ENCODE measurements around the gene INVS. TPM values are rescaled to one million over a fixed set of nuclear protein-coding genes. Genes with fewer than 3 reads are reported as not detected.
"Not testable (repeated sequence)": the region's sequence is repeated elsewhere in the genome, so short reads cannot be mapped to it uniquely, and the experiment has no call there.

The INVS gene
- total RNA-seq, 1 donor from 2014 or later, result 28.1 TPM

- no peak for TF ChIP-seq CTCF (IDR thresholded peaks at IDR 0.05; ENCODE audit: unreplicated experiment)
- Mint-ChIP-seq H3K4me1 (ENCODE audit: low read depth) (no peaks in the 10 kb centered on the region), H3K9me3 (ENCODE audit: low read depth) (no peaks in the 10 kb centered on the region), H3K36me3 (ENCODE audit: insufficient read depth) (peaks cover 8% of the 10 kb centered on the region), H3K27me3 (no peaks in the 10 kb centered on the region), H3K4me3 (ENCODE audit: low read depth) (no peak overlapping the region), H3K27ac (peak overlapping the region; percentile 29)
- no peak for DNase-seq (ENCODE audit: low spot score, unreplicated experiment)
Observed at GRCh38 chr9:100070104-100071041, 28.7 kb upstream of the INVS start.

GRCh38 chr9:100071271-100071670 lies 27.8 kb upstream of the INVS start:
- DNase-seq (ENCODE audit: low spot score, unreplicated experiment), result no peak
- Mint-ChIP-seq H3K9me3 (ENCODE audit: low read depth) (no peaks in the 10 kb centered on the region), H3K4me1 (ENCODE audit: low read depth) (no peaks in the 10 kb centered on the region), H3K27me3 (no peaks in the 10 kb centered on the region), H3K27ac (no peak overlapping the region), H3K4me3 (ENCODE audit: low read depth) (no peak overlapping the region), H3K36me3 (ENCODE audit: insufficient read depth) (peaks cover 8% of the 10 kb centered on the region)
- TF ChIP-seq CTCF (IDR thresholded peaks at IDR 0.05; ENCODE audit: unreplicated experiment), result no peak

- Mint-ChIP-seq H3K36me3 (ENCODE audit: insufficient read depth) (peaks cover 4% of the 10 kb centered on the region), H3K9me3 (ENCODE audit: low read depth) (no peaks in the 10 kb centered on the region), H3K4me1 (ENCODE audit: low read depth) (no peaks in the 10 kb centered on the region), H3K27me3 (no peaks in the 10 kb centered on the region), H3K27ac (peak overlapping the region; percentile 33), H3K4me3 (ENCODE audit: low read depth) (no peak overlapping the region)
- no peak for DNase-seq (ENCODE audit: low spot score, unreplicated experiment)
- TF ChIP-seq CTCF (IDR thresholded peaks at IDR 0.05; ENCODE audit: unreplicated experiment), result no peak
Observed at GRCh38 chr9:100072805-100073204, 26.2 kb upstream of the INVS start.

GRCh38 chr9:100074093-100074492 lies 24.9 kb upstream of the INVS start:
- DNase-seq (ENCODE audit: low spot score, unreplicated experiment), result no peak

GRCh38 chr9:100074989-100075388 lies 24.1 kb upstream of the INVS start:
- H3K4me1 Mint-ChIP-seq (ENCODE audit: low read depth), result no peaks in the 10 kb centered on the region
- H3K36me3 Mint-ChIP-seq (ENCODE audit: insufficient read depth), result peaks cover 3% of the 10 kb centered on the region
- no peak for TF ChIP-seq CTCF (IDR thresholded peaks at IDR 0.05; ENCODE audit: unreplicated experiment)
- no peak for DNase-seq (ENCODE audit: low spot score, unreplicated experiment)
- no peak overlapping the region for H3K4me3 Mint-ChIP-seq (ENCODE audit: low read depth)
- no peak overlapping the region for H3K27ac Mint-ChIP-seq
- H3K9me3 Mint-ChIP-seq (ENCODE audit: low read depth), result no peaks in the 10 kb centered on the region
- no peaks in the 10 kb centered on the region for H3K27me3 Mint-ChIP-seq

More at GRCh38 chr9:100074093-100074492, 24.9 kb upstream of the INVS start:
- H3K4me3 Mint-ChIP-seq (ENCODE audit: low read depth), result no peak overlapping the region
- no peak for TF ChIP-seq CTCF (IDR thresholded peaks at IDR 0.05; ENCODE audit: unreplicated experiment)
- H3K9me3 Mint-ChIP-seq (ENCODE audit: low read depth), result no peaks in the 10 kb centered on the region
- H3K27ac Mint-ChIP-seq, result no peak overlapping the region
- H3K27me3 Mint-ChIP-seq, result no peaks in the 10 kb centered on the region
- peaks cover 4% of the 10 kb centered on the region for H3K36me3 Mint-ChIP-seq (ENCODE audit: insufficient read depth)
- no peaks in the 10 kb centered on the region for H3K4me1 Mint-ChIP-seq (ENCODE audit: low read depth)

GRCh38 chr9:100076256-100076655 lies 22.8 kb upstream of the INVS start:
- not testable (repeated sequence) for DNase-seq (ENCODE audit: low spot score, unreplicated experiment); H3K36me3 Mint-ChIP-seq (ENCODE audit: insufficient read depth); H3K27ac Mint-ChIP-seq; H3K27me3 Mint-ChIP-seq; H3K9me3 Mint-ChIP-seq (ENCODE audit: low read depth); H3K4me3 Mint-ChIP-seq (ENCODE audit: low read depth); H3K4me1 Mint-ChIP-seq (ENCODE audit: low read depth)
